HK-2 (cell line): ENCODE data around the gene GFRA4.

Source experiments
- DNase-seq: peaks from one replicate; pipeline ENCODE4 v3.0.0-alpha.2; 2018; ENCODE audit not compliant: unreplicated experiment

The GFRA4 gene

GRCh38 chr20:3652676-3653596 is 10.3 kb downstream of the GFRA4 start:
- no peak for DNase-seq

- no peak for DNase-seq
These were observed 11.0 kb downstream of the GFRA4 start for GRCh38 chr20:3652221-3652620.

- DNase-seq = no peak
These were observed 11.8 kb downstream of the GFRA4 start for GRCh38 chr20:3651204-3651962.

DNA sequence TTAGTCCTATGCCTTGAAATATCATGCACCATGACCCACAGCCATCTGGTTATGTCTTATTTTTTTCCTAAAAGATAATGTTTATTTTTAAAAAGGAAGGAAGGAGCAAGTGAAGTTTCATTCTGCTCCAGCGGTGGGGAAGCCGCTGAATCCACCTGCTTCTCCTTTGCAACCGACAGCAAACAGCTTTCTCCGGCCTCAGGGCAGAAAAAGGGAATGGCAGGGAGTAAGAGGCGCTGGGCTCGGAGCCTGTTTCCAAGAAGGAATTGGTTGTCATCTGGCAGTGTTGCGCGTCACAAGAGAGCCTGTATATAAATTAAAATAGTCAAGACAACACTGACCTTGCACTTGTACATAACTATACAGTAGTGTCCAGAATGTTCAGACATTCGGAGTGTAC is 14.2 kb downstream of the GFRA4 start:
- DNase-seq = no peak

GRCh38 chr20:3647473-3647872 is 15.7 kb downstream of the GFRA4 start:
- DNase-seq = no peak

- no peak for DNase-seq
These were observed 16.5 kb downstream of the GFRA4 start for GRCh38 chr20:3646651-3647050.

DNA sequence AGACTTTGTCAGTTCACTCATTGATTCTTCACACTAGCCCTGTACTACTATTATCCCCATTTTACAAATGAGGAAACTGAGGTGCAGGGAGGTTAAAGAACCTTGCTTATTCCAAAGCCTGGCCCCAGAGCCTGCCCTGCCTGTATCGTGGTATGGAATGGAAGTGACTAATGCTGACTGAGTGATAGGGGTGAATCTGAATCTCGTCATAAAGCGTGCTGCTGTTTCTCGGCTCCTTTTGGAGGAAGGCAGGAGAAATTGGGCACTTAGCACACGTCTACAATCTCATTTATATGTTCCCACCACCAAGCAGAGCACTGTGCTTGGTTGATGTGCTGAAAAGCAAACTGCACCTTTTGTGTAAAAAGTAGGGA is 17.1 kb downstream of the GFRA4 start:
- DNase-seq = no peak

DNA sequence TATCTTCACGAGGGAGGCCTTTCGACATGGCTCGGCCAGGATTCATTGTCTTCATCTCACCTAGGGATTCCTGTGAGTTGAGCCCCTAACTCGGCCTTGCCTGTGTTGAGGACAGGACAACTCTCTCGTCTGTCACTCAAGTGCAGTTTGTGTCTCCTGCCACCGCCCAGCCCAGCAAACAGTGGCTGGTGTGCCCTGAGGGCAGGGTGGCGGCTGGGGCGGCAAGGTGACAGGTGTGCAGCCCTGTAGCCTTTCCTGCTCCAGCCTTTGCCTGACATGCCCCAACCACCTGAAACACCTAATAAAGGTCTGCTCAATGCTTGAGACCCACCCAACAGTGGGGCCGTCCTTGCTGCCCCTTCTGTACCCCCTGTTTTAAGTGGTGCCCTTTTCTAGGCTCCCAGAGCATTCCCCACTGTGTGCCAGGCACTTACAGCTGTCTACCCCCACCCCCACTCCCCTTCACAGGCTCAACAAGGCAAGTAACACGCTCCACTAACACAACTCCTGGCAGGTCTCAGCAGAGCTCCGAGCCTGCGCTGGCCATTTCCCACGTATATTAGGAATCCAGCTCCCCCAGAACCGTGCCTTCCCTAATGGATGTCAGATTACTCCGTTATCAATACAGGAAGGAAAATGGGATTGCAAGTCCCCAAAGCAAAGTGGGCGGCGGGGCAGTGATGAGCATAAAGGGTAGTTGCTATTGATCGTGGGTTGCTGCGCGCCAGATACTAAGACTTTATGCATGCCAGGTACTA is 17.7 kb downstream of the GFRA4 start:
- DNase-seq = no peak

- no peak for DNase-seq
These were observed 22.9 kb downstream of the GFRA4 start for GRCh38 chr20:3640259-3640658.

DNA sequence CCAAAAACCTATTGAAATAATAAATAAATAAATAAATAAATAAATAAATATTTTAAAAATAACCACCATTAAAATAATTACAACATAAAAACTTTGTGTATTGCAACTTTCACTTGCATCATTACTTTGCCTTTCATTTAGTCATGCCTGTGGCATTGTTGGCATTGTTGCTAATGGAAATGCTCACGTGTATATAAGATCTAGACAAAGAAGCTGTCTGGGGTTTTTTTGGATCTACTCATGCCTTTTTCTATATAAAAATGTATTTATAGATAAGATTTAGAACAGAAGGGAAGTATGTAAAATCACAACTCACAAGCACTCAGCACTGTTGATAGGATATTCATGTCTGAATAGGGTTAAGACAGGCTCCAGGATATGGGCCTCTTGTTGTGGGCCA is 27.9 kb downstream of the GFRA4 start:
- DNase-seq = no peak

- DNase-seq = no peak
These were observed 29.2 kb downstream of the GFRA4 start for GRCh38 chr20:3633913-3634478.

GRCh38 chr20:3632311-3633004 is 30.7 kb downstream of the GFRA4 start:
- no peak for DNase-seq

GRCh38 chr20:3631534-3631933 is 31.7 kb downstream of the GFRA4 start:
- no peak for DNase-seq

DNA sequence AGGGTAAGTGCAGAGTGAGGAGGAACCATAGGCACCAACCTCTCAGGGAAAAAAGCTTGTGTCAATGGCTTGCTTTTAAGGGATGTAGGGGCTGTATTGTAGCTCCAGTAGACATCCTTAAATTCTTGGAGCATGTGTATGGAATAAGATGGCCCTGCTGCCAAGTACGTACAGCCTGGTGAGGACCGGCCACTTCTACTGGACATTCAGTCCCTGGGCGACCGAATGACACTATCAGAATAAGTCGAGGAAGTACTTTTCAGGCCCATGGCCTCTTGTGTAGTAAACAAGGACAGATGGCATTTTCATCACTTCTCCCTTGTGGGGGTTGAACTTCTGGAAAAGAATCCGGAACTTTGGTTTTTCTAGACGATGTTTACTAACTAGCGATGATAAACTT is 32.8 kb downstream of the GFRA4 start:
- DNase-seq = no peak

DNA sequence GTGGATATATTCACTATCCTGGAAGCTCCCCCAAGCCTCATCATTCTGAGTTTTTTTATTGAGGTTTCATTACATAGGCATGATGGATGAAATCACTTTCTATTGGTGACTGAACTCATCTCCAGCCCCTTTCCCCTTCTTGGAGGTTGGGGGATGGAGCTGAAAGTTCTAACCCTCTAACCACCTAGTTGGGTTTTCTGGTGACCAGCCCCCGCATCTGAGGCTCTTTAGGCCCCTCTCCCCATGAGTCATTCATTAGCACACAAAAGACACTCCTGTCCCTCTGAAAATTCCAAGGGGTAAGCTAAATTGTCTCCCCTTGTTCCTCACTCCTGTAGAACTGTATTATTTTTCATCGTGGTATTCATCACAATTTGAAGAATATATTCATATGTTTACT is 33.3 kb downstream of the GFRA4 start:
- no peak for DNase-seq

GRCh38 chr20:3628502-3629314 is 34.5 kb downstream of the GFRA4 start:
- no peak for DNase-seq

GRCh38 chr20:3627476-3627875 is 35.7 kb downstream of the GFRA4 start:
- DNase-seq = no peak

- DNase-seq = no peak
These were observed 40.8 kb downstream of the GFRA4 start for GRCh38 chr20:3622406-3622805.

DNA sequence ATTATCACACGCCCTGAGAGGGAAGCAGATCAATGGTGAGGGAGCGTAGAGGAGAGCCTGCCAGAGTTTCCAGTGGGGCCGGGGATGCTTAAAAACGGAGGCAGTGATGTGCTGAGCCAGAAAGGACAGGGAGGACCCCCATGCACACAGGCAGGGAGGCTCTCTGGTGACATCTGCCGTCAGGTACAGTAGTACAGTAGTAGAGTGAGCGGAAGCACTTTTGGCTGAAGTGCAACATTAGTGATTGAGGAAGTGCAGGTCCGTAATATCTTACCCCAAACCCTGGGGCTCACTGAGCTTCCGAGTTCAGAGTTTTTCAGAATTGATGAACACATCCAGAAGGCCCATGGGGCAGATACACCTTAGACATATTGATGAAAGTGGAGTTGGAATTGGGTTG is 42.1 kb downstream of the GFRA4 start:
- DNase-seq = no peak

GRCh38 chr20:3616250-3616649 is 46.9 kb downstream of the GFRA4 start:
- peak; percentile 72 for DNase-seq
